Skeletal muscle satellite cell (primary cell): ENCODE measurements around the gene SEPTIN8.
"Not testable (repeated sequence)": the region's sequence is repeated elsewhere in the genome, so short reads cannot be mapped to it uniquely, and the experiment has no call there.

Experiments
- H3K27me3 ChIP-seq: 2 replicates; pipeline ENCODE4 v1.7.0; 2013; ENCODE audit warnings: low read length; ENCODE audit not compliant: control insufficient read depth, insufficient read depth
- H3K36me3 ChIP-seq: 2 replicates; pipeline ENCODE4 v1.7.0; 2013; ENCODE audit warnings: mild to moderate bottlenecking, control low read depth, low read length; ENCODE audit not compliant: insufficient read depth
- H3K4me1 ChIP-seq: 2 replicates; pipeline ENCODE4 v1.7.0; 2013; ENCODE audit warnings: low read length; ENCODE audit not compliant: control insufficient read depth, insufficient read depth
- H3K4me2 ChIP-seq: 2 replicates; pipeline ENCODE4 v1.7.0; 2013; ENCODE audit warnings: mild to moderate bottlenecking, low read length
- H3K4me3 ChIP-seq: 2 replicates; pipeline ENCODE4 v1.7.0; 2013; ENCODE audit warnings: low read length
- H3K9ac ChIP-seq: 2 replicates; pipeline ENCODE4 v1.7.0; 2013; ENCODE audit warnings: mild to moderate bottlenecking, low read depth, low read length, moderate library complexity
- H3K9me3 ChIP-seq: replicated peaks from 2 replicates; pipeline ENCODE4 v1.7.0; 2013; ENCODE audit warnings: mild to moderate bottlenecking, control low read depth, low read length

Gene SEPTIN8

GRCh38 chr5:132808866-132809265, 31.8 kb upstream of the SEPTIN8 start:
- Histone ChIP-seq H3K36me3 (no peaks in the 10 kb centered on the region), H3K9ac (no peak overlapping the region), H3K4me1 (peaks cover 3% of the 10 kb centered on the region), H3K4me3 (no peak overlapping the region), H3K4me2 (no peak overlapping the region), H3K27me3 (peaks cover 42% of the 10 kb centered on the region), H3K9me3 (no peaks in the 10 kb centered on the region)

- no peaks in the 10 kb centered on the region for H3K9me3 ChIP-seq
- H3K4me2 ChIP-seq, result no peak overlapping the region
- no peak overlapping the region for H3K9ac ChIP-seq
- H3K4me1 ChIP-seq, result no peaks in the 10 kb centered on the region
- H3K4me3 ChIP-seq, result no peak overlapping the region
- H3K36me3 ChIP-seq, result no peaks in the 10 kb centered on the region
- H3K27me3 ChIP-seq, result peaks cover 38% of the 10 kb centered on the region
Measured at GRCh38 chr5:132808448-132808847, 31.4 kb upstream of the SEPTIN8 start.

GRCh38 chr5:132807163-132807838, 30.3 kb upstream of the SEPTIN8 start:
- Histone ChIP-seq H3K4me1 (no peaks in the 10 kb centered on the region), H3K9ac (no peak overlapping the region), H3K4me3 (no peak overlapping the region), H3K4me2 (no peak overlapping the region), H3K36me3 (no peaks in the 10 kb centered on the region), H3K27me3 (peaks cover 36% of the 10 kb centered on the region), H3K9me3 (no peaks in the 10 kb centered on the region)

- not testable (repeated sequence) for H3K4me1 ChIP-seq, H3K9ac ChIP-seq, H3K9me3 ChIP-seq, H3K36me3 ChIP-seq, H3K4me2 ChIP-seq, H3K4me3 ChIP-seq
- H3K27me3 ChIP-seq, result peaks cover 36% of the 10 kb centered on the region
Measured at GRCh38 chr5:132806804-132807162, 29.7 kb upstream of the SEPTIN8 start.

- H3K4me1 ChIP-seq, H3K9ac ChIP-seq, H3K36me3 ChIP-seq, H3K9me3 ChIP-seq, H3K4me2 ChIP-seq, H3K4me3 ChIP-seq: not testable (repeated sequence)
- peaks cover 36% of the 10 kb centered on the region for H3K27me3 ChIP-seq
Measured at GRCh38 chr5:132805872-132806271, 28.8 kb upstream of the SEPTIN8 start.

GRCh38 chr5:132804219-132804618, 27.2 kb upstream of the SEPTIN8 start:
- H3K9ac ChIP-seq, H3K4me2 ChIP-seq, H3K4me3 ChIP-seq, H3K4me1 ChIP-seq, H3K36me3 ChIP-seq, H3K9me3 ChIP-seq: not testable (repeated sequence)
- peaks cover 34% of the 10 kb centered on the region for H3K27me3 ChIP-seq

GRCh38 chr5:132802685-132803066, 25.6 kb upstream of the SEPTIN8 start:
- H3K27me3 ChIP-seq, result peaks cover 35% of the 10 kb centered on the region

GRCh38 chr5:132802044-132802684, 25.1 kb upstream of the SEPTIN8 start:
- Histone ChIP-seq H3K9me3 (no peaks in the 10 kb centered on the region), H3K27me3 (peaks cover 36% of the 10 kb centered on the region), H3K4me1 (no peaks in the 10 kb centered on the region), H3K9ac (no peak overlapping the region), H3K4me2 (no peak overlapping the region), H3K36me3 (no peaks in the 10 kb centered on the region), H3K4me3 (no peak overlapping the region)

More at GRCh38 chr5:132802685-132803066, 25.6 kb upstream of the SEPTIN8 start:
- not testable (repeated sequence) for H3K9ac ChIP-seq, H3K4me2 ChIP-seq, H3K4me1 ChIP-seq, H3K36me3 ChIP-seq, H3K4me3 ChIP-seq, H3K9me3 ChIP-seq

- H3K27me3 ChIP-seq, result peaks cover 45% of the 10 kb centered on the region
- no peak overlapping the region for H3K9ac ChIP-seq
- no peaks in the 10 kb centered on the region for H3K9me3 ChIP-seq
- no peak overlapping the region for H3K4me2 ChIP-seq
- H3K36me3 ChIP-seq, result no peaks in the 10 kb centered on the region
- no peak overlapping the region for H3K4me3 ChIP-seq
- H3K4me1 ChIP-seq, result no peaks in the 10 kb centered on the region
Measured at GRCh38 chr5:132800545-132800944, 23.5 kb upstream of the SEPTIN8 start.

- no peaks in the 10 kb centered on the region for H3K36me3 ChIP-seq
- no peak overlapping the region for H3K4me2 ChIP-seq
- H3K4me1 ChIP-seq, result no peaks in the 10 kb centered on the region
- no peak overlapping the region for H3K4me3 ChIP-seq
- peaks cover 55% of the 10 kb centered on the region for H3K27me3 ChIP-seq
- no peaks in the 10 kb centered on the region for H3K9me3 ChIP-seq
- no peak overlapping the region for H3K9ac ChIP-seq
Measured at GRCh38 chr5:132799392-132799791, 22.4 kb upstream of the SEPTIN8 start.

GRCh38 chr5:132797651-132798050, 20.6 kb upstream of the SEPTIN8 start:
- Histone ChIP-seq H3K4me1 (no peaks in the 10 kb centered on the region), H3K4me3 (no peak overlapping the region), H3K4me2 (no peak overlapping the region), H3K36me3 (no peaks in the 10 kb centered on the region), H3K9ac (no peak overlapping the region), H3K27me3 (peaks cover 60% of the 10 kb centered on the region), H3K9me3 (no peaks in the 10 kb centered on the region)

- H3K9ac ChIP-seq, result no peak overlapping the region
- H3K4me1 ChIP-seq, result peaks cover 8% of the 10 kb centered on the region
- H3K9me3 ChIP-seq, result no peaks in the 10 kb centered on the region
- H3K27me3 ChIP-seq, result peaks cover 25% of the 10 kb centered on the region
- H3K4me2 ChIP-seq, result no peak overlapping the region
- H3K4me3 ChIP-seq, result no peak overlapping the region
- H3K36me3 ChIP-seq, result no peaks in the 10 kb centered on the region
Measured at GRCh38 chr5:132791026-132791425, 14.0 kb upstream of the SEPTIN8 start.
